ENCODE data around the gene STXBP6. TPM values are rescaled to one million over a fixed set of nuclear protein-coding genes. Genes with fewer than 3 reads are reported as not detected.

Gene STXBP6
- total and polyA plus RNA-seq, 2 of the 13 experiments (the other 11 are each of a cell fraction or from before 2014, with no cell fraction given): 35.3 to 42.8 TPM

DNA sequence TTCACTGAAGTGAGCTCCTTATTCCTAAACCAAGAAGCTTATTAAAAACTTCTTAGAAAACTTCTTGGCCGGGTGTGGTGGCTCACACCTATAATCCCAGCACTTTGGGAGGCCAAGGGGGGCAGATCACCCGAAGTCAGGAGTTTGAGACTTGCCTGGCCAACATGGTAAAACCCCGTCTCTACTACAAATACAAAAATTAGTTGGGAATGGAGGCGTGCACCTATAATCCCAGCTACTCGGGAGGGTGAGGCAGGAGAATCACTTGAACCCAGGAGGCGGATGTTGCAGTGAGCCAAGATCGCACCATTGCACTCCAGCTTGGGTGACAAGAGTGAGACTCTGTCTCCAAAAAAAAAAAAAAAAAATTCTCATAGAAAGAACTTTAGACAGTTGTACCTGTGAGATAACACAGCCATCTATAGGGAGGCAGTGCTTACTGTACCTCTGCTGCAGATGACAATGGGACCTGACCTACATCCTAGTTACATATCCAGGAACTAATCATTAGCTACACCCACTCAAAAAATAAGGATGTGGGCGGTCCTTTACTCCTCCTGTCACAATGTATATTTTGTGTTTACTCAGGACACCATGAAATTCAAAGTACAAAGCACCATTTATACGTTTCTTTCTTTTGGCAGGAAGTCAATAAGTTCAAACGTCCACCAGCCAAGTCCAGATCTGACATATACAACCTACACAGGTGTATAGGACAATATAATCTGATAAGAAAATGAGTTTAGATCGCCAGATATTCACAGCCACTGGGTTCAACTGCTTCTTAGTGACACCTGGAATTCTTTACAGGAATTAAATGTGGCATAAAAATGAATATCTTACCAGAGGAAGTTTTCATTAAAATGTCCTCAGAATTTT, 14.9 kb downstream of the STXBP6 start (continued):
- TF ChIP-seq, protein P1, sequence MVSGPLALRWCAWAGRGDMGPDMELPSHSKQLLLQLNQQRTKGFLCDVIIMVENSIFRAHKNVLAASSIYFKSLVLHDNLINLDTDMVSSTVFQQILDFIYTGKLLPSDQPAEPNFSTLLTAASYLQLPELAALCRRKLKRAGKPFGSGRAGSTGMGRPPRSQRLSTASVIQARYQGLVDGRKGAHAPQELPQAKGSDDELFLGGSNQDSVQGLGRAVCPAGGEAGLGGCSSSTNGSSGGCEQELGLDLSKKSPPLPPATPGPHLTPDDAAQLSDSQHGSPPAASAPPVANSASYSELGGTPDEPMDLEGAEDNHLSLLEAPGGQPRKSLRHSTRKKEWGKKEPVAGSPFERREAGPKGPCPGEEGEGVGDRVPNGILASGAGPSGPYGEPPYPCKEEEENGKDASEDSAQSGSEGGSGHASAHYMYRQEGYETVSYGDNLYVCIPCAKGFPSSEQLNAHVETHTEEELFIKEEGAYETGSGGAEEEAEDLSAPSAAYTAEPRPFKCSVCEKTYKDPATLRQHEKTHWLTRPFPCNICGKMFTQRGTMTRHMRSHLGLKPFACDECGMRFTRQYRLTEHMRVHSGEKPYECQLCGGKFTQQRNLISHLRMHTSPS (CRISPR knock-in tag; IDR thresholded peaks at IDR 0.05; ENCODE audit: low read depth): 0 out of 2 replicates have a peak, but pooled peaks have one; percentile 25
- TF ChIP-seq ZNF841 (CRISPR knock-in tag; IDR thresholded peaks at IDR 0.05; ENCODE audit: borderline replicate concordance): no peak
- TF ChIP-seq DNMT3B (CRISPR knock-in tag; conservative IDR thresholded peaks at IDR 0.05): no peak
- TF ChIP-seq, protein P2, sequence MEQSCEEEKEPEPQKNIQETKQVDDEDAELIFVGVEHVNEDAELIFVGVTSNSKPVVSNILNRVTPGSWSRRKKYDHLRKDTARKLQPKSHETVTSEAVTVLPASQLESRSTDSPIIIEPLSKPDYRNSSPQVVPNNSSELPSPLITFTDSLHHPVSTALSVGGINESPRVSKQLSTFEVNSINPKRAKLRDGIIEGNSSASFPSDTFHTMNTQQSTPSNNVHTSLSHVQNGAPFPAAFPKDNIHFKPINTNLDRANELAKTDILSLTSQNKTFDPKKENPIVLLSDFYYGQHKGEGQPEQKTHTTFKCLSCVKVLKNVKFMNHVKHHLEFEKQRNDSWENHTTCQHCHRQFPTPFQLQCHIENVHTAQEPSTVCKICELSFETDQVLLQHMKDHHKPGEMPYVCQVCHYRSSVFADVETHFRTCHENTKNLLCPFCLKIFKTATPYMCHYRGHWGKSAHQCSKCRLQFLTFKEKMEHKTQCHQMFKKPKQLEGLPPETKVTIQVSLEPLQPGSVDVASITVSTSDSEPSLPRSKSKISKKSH (CRISPR knock-in tag; IDR thresholded peaks at IDR 0.05; ENCODE audit: borderline replicate concordance): no peak
- TF ChIP-seq, protein P3, sequence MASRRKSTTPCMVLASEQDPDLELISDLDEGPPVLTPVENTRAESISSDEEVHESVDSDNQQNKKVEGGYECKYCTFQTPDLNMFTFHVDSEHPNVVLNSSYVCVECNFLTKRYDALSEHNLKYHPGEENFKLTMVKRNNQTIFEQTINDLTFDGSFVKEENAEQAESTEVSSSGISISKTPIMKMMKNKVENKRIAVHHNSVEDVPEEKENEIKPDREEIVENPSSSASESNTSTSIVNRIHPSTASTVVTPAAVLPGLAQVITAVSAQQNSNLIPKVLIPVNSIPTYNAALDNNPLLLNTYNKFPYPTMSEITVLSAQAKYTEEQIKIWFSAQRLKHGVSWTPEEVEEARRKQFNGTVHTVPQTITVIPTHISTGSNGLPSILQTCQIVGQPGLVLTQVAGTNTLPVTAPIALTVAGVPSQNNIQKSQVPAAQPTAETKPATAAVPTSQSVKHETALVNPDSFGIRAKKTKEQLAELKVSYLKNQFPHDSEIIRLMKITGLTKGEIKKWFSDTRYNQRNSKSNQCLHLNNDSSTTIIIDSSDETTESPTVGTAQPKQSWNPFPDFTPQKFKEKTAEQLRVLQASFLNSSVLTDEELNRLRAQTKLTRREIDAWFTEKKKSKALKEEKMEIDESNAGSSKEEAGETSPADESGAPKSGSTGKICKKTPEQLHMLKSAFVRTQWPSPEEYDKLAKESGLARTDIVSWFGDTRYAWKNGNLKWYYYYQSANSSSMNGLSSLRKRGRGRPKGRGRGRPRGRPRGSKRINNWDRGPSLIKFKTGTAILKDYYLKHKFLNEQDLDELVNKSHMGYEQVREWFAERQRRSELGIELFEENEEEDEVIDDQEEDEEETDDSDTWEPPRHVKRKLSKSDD (CRISPR knock-in tag; IDR thresholded peaks at IDR 0.05; ENCODE audit: low read depth): peak; percentile 91; the same call in 1 of the 2 replicates
- no peak; the same call in 1 of the 2 replicates for TF ChIP-seq SMAD3 (CRISPR knock-in tag; IDR thresholded peaks at IDR 0.05)
- TF ChIP-seq NFKB2 (CRISPR knock-in tag; IDR thresholded peaks at IDR 0.05; ENCODE audit: borderline replicate concordance): no peak
- peak; percentile 94 for TF ChIP-seq ZMYM4 (CRISPR knock-in tag; IDR thresholded peaks at IDR 0.05)
- TF ChIP-seq ZFP41 (CRISPR knock-in tag; IDR thresholded peaks at IDR 0.05; ENCODE audit: borderline replicate concordance): no peak
- peak; percentile 79 for TF ChIP-seq SIX4 (CRISPR knock-in tag; IDR thresholded peaks at IDR 0.05)
- TF ChIP-seq JUND (CRISPR knock-in tag; IDR thresholded peaks at IDR 0.05): no peak
- TF ChIP-seq SRSF4 (IDR thresholded peaks at IDR 0.05; ENCODE audit: low read depth, low read length, poor library complexity, severe bottlenecking): no peak
- peak; percentile 95 for TF ChIP-seq FOXA3 (CRISPR knock-in tag; IDR thresholded peaks at IDR 0.05)
- peak; percentile 79; the same call in 1 of the 2 replicates for TF ChIP-seq ZNF331 (CRISPR knock-in tag; IDR thresholded peaks at IDR 0.05)
- peak; percentile 90 for TF ChIP-seq MED1 (CRISPR knock-in tag; IDR thresholded peaks at IDR 0.05)
- TF ChIP-seq, protein P4, sequence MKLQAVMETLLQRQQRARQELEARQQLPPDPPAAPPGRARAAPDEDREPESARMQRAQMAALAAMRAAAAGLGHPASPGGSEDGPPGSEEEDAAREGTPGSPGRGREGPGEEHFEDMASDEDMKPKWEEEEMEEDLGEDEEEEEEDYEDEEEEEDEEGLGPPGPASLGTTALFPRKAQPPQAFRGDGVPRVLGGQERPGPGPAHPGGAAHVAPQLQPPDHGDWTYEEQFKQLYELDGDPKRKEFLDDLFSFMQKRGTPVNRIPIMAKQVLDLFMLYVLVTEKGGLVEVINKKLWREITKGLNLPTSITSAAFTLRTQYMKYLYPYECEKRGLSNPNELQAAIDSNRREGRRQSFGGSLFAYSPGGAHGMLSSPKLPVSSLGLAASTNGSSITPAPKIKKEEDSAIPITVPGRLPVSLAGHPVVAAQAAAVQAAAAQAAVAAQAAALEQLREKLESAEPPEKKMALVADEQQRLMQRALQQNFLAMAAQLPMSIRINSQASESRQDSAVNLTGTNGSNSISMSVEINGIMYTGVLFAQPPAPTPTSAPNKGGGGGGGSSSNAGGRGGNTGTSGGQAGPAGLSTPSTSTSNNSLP (IDR thresholded peaks at IDR 0.05; ENCODE audit: low read depth, low read length): peak; percentile 80; the same call in 1 of the 2 replicates
- no peak for TF ChIP-seq PAWR (CRISPR knock-in tag; IDR thresholded peaks at IDR 0.05; ENCODE audit: borderline replicate concordance)
- TF ChIP-seq, protein P5, sequence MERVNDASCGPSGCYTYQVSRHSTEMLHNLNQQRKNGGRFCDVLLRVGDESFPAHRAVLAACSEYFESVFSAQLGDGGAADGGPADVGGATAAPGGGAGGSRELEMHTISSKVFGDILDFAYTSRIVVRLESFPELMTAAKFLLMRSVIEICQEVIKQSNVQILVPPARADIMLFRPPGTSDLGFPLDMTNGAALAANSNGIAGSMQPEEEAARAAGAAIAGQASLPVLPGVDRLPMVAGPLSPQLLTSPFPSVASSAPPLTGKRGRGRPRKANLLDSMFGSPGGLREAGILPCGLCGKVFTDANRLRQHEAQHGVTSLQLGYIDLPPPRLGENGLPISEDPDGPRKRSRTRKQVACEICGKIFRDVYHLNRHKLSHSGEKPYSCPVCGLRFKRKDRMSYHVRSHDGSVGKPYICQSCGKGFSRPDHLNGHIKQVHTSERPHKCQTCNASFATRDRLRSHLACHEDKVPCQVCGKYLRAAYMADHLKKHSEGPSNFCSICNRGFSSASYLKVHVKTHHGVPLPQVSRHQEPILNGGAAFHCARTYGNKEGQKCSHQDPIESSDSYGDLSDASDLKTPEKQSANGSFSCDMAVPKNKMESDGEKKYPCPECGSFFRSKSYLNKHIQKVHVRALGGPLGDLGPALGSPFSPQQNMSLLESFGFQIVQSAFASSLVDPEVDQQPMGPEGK (CRISPR knock-in tag; IDR thresholded peaks at IDR 0.05): peak; percentile 18; the same call in 1 of the 2 replicates

All from HepG2 (cell line).